ENCODE measurements around the gene NPM3. TPM values are rescaled to one million over a fixed set of nuclear protein-coding genes. Genes with fewer than 3 reads are reported as not detected.

NPM3 gene, protein sequence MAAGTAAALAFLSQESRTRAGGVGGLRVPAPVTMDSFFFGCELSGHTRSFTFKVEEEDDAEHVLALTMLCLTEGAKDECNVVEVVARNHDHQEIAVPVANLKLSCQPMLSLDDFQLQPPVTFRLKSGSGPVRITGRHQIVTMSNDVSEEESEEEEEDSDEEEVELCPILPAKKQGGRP
- 63.2 and 64.8 TPM in 2 replicates for total RNA-seq
- long read RNA-seq, partial matches to known transcripts: 1 of 4 reads
- long read RNA-seq, other reads (novel, unspliced or antisense): 0 of 4 reads

DNA sequence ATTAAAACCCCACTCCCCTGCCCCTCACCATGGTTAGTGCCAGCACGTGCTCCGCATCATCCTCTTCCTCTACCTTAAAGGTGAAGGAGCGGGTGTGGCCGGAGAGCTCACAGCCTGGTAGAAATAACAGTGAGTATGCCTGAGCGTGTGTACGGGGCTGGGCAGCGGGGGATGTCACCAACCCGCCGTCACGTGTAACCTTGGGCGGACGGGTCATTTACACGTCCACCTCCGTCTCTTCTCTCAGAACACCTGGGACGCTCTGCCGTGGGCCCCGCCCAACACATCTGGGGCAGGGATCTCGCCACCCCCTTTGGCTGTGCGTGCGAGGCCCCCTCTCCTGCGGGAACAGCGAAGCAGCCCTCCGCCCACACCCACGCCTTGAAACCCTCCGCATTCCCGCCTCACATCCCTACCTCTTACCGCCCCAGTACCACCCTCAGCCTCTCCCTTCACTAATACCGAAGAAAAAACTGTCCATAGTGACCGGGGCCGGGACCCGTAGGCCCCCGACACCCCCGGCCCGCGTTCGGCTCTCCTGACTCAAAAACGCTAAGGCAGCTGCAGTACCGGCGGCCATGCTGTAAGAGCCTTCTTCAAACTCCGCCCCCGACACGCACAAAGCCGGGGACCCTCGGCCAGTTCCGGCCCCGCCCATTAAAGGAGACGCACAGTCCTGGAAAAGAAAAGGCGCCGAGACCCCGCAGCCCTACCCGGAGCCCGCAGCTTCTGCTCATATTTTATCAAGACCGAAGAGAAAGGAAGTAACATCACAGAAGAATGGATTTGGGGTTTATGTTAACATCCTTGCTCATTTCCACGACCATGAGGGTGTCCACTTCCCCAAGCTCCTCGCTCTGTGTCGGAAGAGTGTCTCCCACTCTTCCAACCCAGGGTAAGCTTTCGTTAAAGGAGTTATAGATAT lies at the start of gene NPM3:
NPM3 (minus strand) TSS at position 636 of the 925 bp plus-strand sequence; CDS start at position 580, 56 bp downstream.
- H3K27ac Mint-ChIP-seq (ENCODE audit: unreplicated experiment): peak within 1 kb of the TSS; percentile 97
- peaks cover 42% of the 10 kb centered on the region for H3K4me1 Mint-ChIP-seq
- H3K36me3 Mint-ChIP-seq (ENCODE audit: low read depth): peaks cover 11% of the 10 kb centered on the region
- peak; percentile 80 for DNase-seq (ENCODE audit: low read depth, low spot score)
- H3K27me3 Mint-ChIP-seq (ENCODE audit: low read depth): peaks cover 36% of the 10 kb centered on the region
- H3K9me3 Mint-ChIP-seq: no peaks in the 10 kb centered on the region
- TF ChIP-seq, protein P1, sequence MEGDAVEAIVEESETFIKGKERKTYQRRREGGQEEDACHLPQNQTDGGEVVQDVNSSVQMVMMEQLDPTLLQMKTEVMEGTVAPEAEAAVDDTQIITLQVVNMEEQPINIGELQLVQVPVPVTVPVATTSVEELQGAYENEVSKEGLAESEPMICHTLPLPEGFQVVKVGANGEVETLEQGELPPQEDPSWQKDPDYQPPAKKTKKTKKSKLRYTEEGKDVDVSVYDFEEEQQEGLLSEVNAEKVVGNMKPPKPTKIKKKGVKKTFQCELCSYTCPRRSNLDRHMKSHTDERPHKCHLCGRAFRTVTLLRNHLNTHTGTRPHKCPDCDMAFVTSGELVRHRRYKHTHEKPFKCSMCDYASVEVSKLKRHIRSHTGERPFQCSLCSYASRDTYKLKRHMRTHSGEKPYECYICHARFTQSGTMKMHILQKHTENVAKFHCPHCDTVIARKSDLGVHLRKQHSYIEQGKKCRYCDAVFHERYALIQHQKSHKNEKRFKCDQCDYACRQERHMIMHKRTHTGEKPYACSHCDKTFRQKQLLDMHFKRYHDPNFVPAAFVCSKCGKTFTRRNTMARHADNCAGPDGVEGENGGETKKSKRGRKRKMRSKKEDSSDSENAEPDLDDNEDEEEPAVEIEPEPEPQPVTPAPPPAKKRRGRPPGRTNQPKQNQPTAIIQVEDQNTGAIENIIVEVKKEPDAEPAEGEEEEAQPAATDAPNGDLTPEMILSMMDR (conservative IDR thresholded peaks at IDR 0.05): no peak
- peak within 1 kb of the TSS; percentile 97 for H3K4me3 Mint-ChIP-seq

DNA sequence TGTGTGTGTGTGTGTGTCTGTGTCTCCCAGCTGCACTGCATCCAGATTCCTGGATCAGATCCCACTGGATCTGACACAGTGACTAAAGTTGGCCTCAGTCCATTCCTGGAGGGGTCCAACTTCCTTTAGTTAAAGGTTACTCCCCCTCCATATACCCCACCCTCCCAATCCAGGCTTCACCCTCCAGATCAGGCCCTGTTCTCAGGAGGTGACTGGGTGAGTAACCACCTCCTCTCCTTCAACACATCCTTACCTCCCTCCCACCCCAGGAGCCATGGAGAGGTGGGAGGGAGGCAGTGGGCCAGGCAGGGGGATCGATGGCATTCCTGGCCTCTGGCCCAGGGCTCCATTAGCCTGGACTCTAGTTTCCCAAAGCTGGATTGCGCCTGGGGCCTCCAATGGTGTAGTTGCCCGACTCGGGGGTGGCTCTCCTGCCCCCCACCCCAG lies 49.1 kb upstream of the NPM3 start:
- H3K27ac Mint-ChIP-seq (ENCODE audit: unreplicated experiment): no peak overlapping the region
- H3K4me1 Mint-ChIP-seq: peaks cover 36% of the 10 kb centered on the region
- no peaks in the 10 kb centered on the region for H3K36me3 Mint-ChIP-seq (ENCODE audit: low read depth)
- peak overlapping the region; percentile 81 for H3K4me3 Mint-ChIP-seq
- TF ChIP-seq, protein P1 (conservative IDR thresholded peaks at IDR 0.05): no peak
- H3K27me3 Mint-ChIP-seq (ENCODE audit: low read depth): no peaks in the 10 kb centered on the region
- no peaks in the 10 kb centered on the region for H3K9me3 Mint-ChIP-seq
- DNase-seq (ENCODE audit: low read depth, low spot score): no peak

DNA sequence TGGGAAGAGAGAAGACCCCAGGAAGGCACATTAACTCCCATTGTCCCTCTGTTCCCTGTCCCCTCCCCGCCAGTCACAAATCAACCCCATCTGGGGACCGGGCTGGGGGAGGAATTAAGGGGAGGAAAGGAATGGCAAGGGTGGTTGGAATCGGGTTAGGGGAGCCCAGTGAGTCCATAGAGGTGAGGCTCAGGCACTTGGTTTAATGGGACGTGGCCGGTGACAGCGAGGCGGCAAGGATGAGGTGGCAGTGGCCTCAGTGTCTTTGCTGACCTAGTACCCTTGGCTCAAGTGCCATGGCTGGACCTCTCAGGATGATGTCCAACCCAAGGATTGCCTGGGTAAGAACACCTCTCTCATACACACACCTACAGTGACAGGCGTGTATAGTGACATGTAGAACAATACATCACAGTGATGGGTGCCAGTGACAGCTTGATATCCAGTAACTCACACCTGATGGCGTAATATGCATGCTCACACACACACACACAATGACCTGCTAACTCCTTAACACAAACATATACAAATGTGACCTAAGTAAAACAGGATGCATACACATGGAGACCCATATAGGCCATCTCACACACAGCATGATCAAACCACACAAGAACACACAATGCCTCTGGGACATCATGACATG lies 48.0 kb upstream of the NPM3 start:
- TF ChIP-seq, protein P1 (conservative IDR thresholded peaks at IDR 0.05): no peak
- H3K9me3 Mint-ChIP-seq: no peaks in the 10 kb centered on the region
- H3K27ac Mint-ChIP-seq (ENCODE audit: unreplicated experiment): no peak overlapping the region
- H3K4me3 Mint-ChIP-seq: peak overlapping the region; percentile 72
- peaks cover 36% of the 10 kb centered on the region for H3K4me1 Mint-ChIP-seq
- no peaks in the 10 kb centered on the region for H3K27me3 Mint-ChIP-seq (ENCODE audit: low read depth)
- H3K36me3 Mint-ChIP-seq (ENCODE audit: low read depth): peaks cover 4% of the 10 kb centered on the region
- no peak for DNase-seq (ENCODE audit: low read depth, low spot score)

DNA sequence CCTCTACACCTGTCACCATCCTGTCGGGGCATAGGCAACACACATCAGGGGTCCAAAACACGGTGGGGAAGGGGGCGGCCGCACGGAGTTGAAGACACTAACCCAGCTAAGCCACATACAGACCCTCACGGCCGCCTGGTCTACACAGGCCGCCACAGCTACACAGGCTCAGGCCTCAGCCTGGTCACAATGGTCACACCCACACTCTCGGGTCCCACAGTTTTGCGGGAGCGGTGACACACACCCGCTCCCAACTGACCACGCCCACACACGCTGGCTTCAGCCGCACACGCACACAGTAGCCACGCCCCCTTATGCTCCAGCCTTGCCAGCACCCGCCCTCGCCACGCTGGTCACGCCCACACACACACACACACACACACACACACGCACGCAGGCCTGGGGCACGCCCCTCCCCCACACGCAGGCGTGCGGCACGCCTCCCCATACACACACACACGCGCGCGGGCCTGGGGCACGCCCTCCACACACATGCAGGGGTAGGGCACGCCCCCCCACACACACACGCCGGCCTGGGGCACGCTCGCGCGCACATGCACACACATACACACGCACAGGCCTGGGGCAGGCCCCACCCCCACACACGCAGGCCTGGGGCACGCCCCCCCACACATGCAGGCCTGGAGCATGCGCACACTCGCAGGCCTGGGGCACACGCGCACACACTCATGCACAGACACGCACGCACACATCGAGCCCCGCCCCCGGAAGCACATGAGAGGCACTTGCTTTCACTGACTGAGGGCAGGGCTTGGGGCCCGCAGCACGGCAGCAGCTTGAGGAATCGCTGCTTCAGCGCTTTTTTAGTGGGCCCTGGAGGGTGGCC lies 47.3 kb upstream of the NPM3 start:
- Mint-ChIP-seq H3K4me1 (peaks cover 30% of the 10 kb centered on the region), H3K36me3 (ENCODE audit: low read depth) (peaks cover 5% of the 10 kb centered on the region), H3K27ac (ENCODE audit: unreplicated experiment) (peak overlapping the region; percentile 78), H3K27me3 (ENCODE audit: low read depth) (no peaks in the 10 kb centered on the region), H3K9me3 (no peaks in the 10 kb centered on the region), H3K4me3 (peak overlapping the region; percentile 72)
- DNase-seq (ENCODE audit: low read depth, low spot score): peak; percentile 81
- TF ChIP-seq, protein P1 (conservative IDR thresholded peaks at IDR 0.05): no peak

Data from neural crest cell (in vitro differentiated cells).